Left ventricle myocardium superior (tissue), 1 donor: ENCODE measurements around the gene DNAJC11. TPM values are rescaled to one million over a fixed set of nuclear protein-coding genes. Genes with fewer than 3 reads are reported as not detected.
A peak's percentile ranks its signal among the peaks of the same experiment; 100 is the strongest.

ENCODE experiments used
- ATAC-seq: fragments of 200-7000 bp; cut with Tn5 transposase; one replicate; pipeline ENCODE4 v1.9.1; 2020; ENCODE audit warnings: mild to moderate bottlenecking, moderate library complexity
- DNase-seq: peaks from one replicate; pipeline ENCODE4 v3.0.0-alpha.2; 2020
- intact Hi-C: fragments of 100-400 bp; cut with micrococcal nuclease; formaldehyde crosslinking; loops from one replicate; pipeline ENCODE4 v1.11.0; 2022
- total RNA-seq: library from RNA; stranded (reverse); fragmentation: NEBNext Ultra II Directional; extraction: Animal tissue kit (Norgen Biotek cat#: 25700); gene quantifications from one replicate; pipeline ENCODE4 v1.2.1, GENCODE V29; 2021
- donor health status: DM: no; HTN: yes; CAD: no; lungs with severe emphysema.

Gene DNAJC11
- total RNA-seq, 1 donor from 2014 or later = 78.6 TPM

- no peak for ATAC-seq
- intact Hi-C loops = no loop called here
- no peak for DNase-seq
These were observed 108.6 kb downstream of the DNAJC11 start for GRCh38 chr1:6592865-6593593.

- ATAC-seq (peak; percentile 24), DNase-seq (peak; percentile 56)
- intact Hi-C loops = no loop called here
These were observed 109.2 kb downstream of the DNAJC11 start for GRCh38 chr1:6592441-6592840.

GRCh38 chr1:6591644-6592043 is 110.0 kb downstream of the DNAJC11 start:
- DNase-seq (no peak), ATAC-seq (no peak)
- intact Hi-C loops = no loop called here

DNA sequence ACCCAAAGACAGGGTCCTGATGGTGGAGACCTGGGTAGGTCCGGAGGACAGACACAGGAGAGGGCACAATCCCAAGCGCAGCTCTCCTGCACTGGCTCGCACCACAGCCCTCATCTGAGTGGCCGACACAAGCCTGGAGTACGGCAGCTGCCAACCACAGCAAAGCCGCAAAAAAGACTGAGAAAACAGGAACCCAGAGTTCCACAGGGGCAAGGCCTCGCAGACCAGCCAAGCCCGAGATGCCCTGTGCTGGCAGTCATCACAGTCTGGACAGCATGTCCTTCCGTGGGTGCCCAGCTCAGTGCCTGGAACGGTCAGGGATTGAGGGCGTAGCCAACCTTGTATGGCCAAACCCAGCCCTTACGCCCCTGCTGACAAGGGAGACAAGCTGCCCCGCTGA is 110.4 kb downstream of the DNAJC11 start:
- peak; percentile 20 for ATAC-seq
- intact Hi-C loops = no loop called here
- DNase-seq = peak; percentile 65

DNA sequence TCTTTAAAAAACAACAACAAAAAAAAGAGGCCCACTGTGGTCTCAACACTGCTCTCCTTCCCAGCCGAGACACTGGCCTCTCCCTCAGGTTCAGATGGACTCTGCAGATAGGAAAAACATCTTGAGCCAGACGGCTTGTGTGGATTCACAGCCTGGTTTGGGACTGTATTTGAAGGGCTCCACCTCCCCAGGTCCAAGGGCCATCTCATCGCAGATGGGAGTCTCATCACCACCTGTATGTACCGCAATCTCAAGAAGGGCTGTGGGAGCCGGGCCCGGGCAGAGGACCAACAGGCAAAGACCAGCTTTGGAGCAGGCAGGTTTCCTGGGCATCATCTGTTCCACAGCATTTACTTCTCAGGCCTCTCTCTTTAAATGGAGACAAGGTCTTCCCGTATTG is 111.6 kb downstream of the DNAJC11 start:
- ATAC-seq (no peak), DNase-seq (no peak)
- intact Hi-C loops = no loop called here

GRCh38 chr1:6588893-6589520 is 112.6 kb downstream of the DNAJC11 start:
- intact Hi-C loops = no loop called here
- ATAC-seq (no peak), DNase-seq (no peak)

- intact Hi-C loops = no loop called here
- ATAC-seq (no peak), DNase-seq (no peak)
These were observed 113.3 kb downstream of the DNAJC11 start for GRCh38 chr1:6588128-6588892.

GRCh38 chr1:6587261-6588005 is 114.2 kb downstream of the DNAJC11 start:
- peak; percentile 87 for ATAC-seq
- intact Hi-C loops = no loop called here
- peak; percentile 87 for DNase-seq

GRCh38 chr1:6586404-6586816 is 115.2 kb downstream of the DNAJC11 start:
- peak; percentile 17 for ATAC-seq
- no peak for DNase-seq
- intact Hi-C loops = no loop called here

GRCh38 chr1:6585841-6586240 is 115.8 kb downstream of the DNAJC11 start:
- no peak for DNase-seq
- no peak for ATAC-seq
- intact Hi-C loops = no loop called here

DNA sequence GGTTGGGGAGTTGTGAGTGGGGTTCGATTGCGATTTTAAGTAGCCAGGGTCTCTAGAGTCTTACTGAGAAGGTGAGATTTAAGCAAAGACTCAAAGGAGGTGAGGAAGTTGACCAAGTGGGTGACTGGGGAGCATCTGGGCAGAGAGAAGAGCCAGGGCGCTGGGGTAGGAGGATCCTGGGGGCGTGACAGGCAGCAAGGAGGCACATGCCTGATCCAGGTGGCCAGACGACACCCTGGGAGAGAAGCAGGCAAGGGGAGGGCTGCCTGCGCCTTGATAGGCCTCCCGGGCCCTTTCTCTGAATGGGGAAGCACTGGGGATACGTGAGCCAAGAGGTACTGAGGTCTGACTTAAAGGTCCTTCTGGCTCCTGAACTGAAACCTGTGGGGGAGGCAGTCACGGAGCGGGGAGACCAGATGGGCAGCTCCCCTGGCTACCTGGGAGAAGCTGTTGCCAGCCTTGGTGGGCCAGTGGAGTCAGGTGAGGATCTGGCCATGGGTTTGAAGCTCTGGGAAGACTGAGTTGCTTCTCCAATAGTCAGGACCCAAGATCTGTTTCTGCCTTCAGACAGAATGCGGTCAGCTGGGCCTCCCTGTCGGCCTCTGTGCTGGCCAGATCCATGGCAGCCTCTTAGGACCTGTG is 116.4 kb downstream of the DNAJC11 start:
- ATAC-seq (no peak), DNase-seq (no peak)
- intact Hi-C loops = no loop called here

Other genes starting within 250 kb of the DNAJC11 start
- gene TNFRSF25, start 235.6 kb downstream of the DNAJC11 start, total RNA-seq = 10.8 TPM
- 16.9 TPM for gene PLEKHG5, start 210.1 kb downstream of the DNAJC11 start, total RNA-seq
- 12.9 TPM for gene NOL9, start 147.3 kb downstream of the DNAJC11 start, total RNA-seq
- not detected for gene TAS1R1, start 146.5 kb downstream of the DNAJC11 start, total RNA-seq
- gene ZBTB48, start 121.8 kb downstream of the DNAJC11 start, total RNA-seq = 13.3 TPM
- 131 TPM for gene KLHL21, start 98.9 kb downstream of the DNAJC11 start, total RNA-seq
- gene PHF13, start 88.1 kb downstream of the DNAJC11 start, total RNA-seq = 7.5 TPM
- 14.9 TPM for gene THAP3, start 76.9 kb downstream of the DNAJC11 start, total RNA-seq
- gene CAMTA1, start 83.6 kb upstream of the DNAJC11 start, total RNA-seq = 166 TPM